HEK293 (cell line): ENCODE data around the gene MPZL1.

Source experiments
- CTCF ChIA-PET: fragments of 350-600 bp; formaldehyde crosslinking; extraction: SDS; loops from one replicate; lab custom pipeline; 2021; ENCODE audit warnings: antibody characterized with exemption; lab: Yijun Ruan, JAX
- POLR2A ChIA-PET: fragments of 300-600 bp; formaldehyde crosslinking; extraction: SDS; loops from one replicate; lab custom pipeline; 2020; ENCODE audit warnings: antibody characterized with exemption, inconsistent platforms; lab: Yijun Ruan, JAX
- H3K27ac ChIP-seq: fragments of 200-500 bp; sonication (Bioruptor generic); 2 replicates; pipeline ENCODE4 v1.5.1; 2014; ENCODE audit warnings: low read depth, low read length, control low read depth, inconsistent platforms; ENCODE audit errors: extremely low read depth
- H3K36me3 ChIP-seq, 2 experiments: fragments of 200-500 bp in 1 of 2; sonication (Bioruptor generic) in 1 of 2; 1 replicate in 1 of 2; 2 replicates in 1 of 2; pipeline ENCODE4 v1.5.1; 2014 to 2017; ENCODE audit warnings: inconsistent platforms in 2 of 2, low read length in 2 of 2; ENCODE audit not compliant: control insufficient read depth in 2 of 2, insufficient read depth in 1 of 2
- H3K4me1 ChIP-seq: fragments of 200-500 bp; sonication (Bioruptor generic); 2 replicates; pipeline ENCODE4 v1.5.1; 2014; ENCODE audit warnings: mild to moderate bottlenecking, low read length, inconsistent platforms; ENCODE audit not compliant: control insufficient read depth, insufficient read depth
- H3K4me3 ChIP-seq: 2 replicates; pipeline ENCODE4 v1.5.1; 2011; ENCODE audit warnings: low read depth, mild to moderate bottlenecking, control low read depth, low read length, moderate library complexity
- H3K9me3 ChIP-seq: fragments of 200-500 bp; sonication (Bioruptor generic); 2 replicates; pipeline ENCODE4 v1.5.1; 2014; ENCODE audit warnings: low read depth, low read length, inconsistent platforms; ENCODE audit not compliant: control insufficient read depth, insufficient read depth
- IKZF3 ChIP-seq: fragments of 450-650 bp; IDR thresholded peaks from 2 replicates; pipeline ENCODE4 v1.5.0; 2018; ENCODE audit warnings: missing biosample characterization, mild to moderate bottlenecking, missing genetic modification characterization, moderate library complexity
- KLF1 ChIP-seq: fragments of 450-650 bp; formaldehyde crosslinking; IDR thresholded peaks from 2 replicates; pipeline ENCODE4 v1.5.1; 2016; ENCODE audit warnings: missing biosample characterization, missing genetic modification characterization
- TCF7L2 ChIP-seq: IDR thresholded peaks from 2 replicates; pipeline ENCODE4 v1.6.1; 2011; ENCODE audit warnings: low read depth, mild to moderate bottlenecking, inconsistent platforms, low read length, moderate library complexity, borderline replicate concordance
- ZBTB48 ChIP-seq: fragments of 450-650 bp; formaldehyde crosslinking; IDR thresholded peaks from 2 replicates; pipeline ENCODE4 v1.5.1; 2016; ENCODE audit warnings: missing biosample characterization, missing genetic modification characterization
- ZNF138 ChIP-seq: fragments of 450-650 bp; formaldehyde crosslinking; IDR thresholded peaks from 2 replicates; pipeline ENCODE4 v1.5.1; 2016; ENCODE audit warnings: missing biosample characterization, missing genetic modification characterization, borderline replicate concordance
- ZNF146 ChIP-seq: fragments of 450-650 bp; formaldehyde crosslinking; IDR thresholded peaks from 2 replicates; pipeline ENCODE4 v1.5.1; 2016; ENCODE audit warnings: missing biosample characterization, missing genetic modification characterization
- ZNF169 ChIP-seq: fragments of 450-650 bp; formaldehyde crosslinking; IDR thresholded peaks from 2 replicates; pipeline ENCODE4 v1.5.1; 2016; ENCODE audit warnings: missing biosample characterization, missing genetic modification characterization
- ZNF2 ChIP-seq: fragments of 450-650 bp; formaldehyde crosslinking; IDR thresholded peaks from 2 replicates; pipeline ENCODE4 v1.5.1; 2016; ENCODE audit warnings: missing biosample characterization, missing genetic modification characterization
- ZNF521 ChIP-seq: fragments of 450-650 bp; formaldehyde crosslinking; IDR thresholded peaks from 2 replicates; pipeline ENCODE4 v1.5.1; 2017; ENCODE audit warnings: missing biosample characterization, mild to moderate bottlenecking, missing genetic modification characterization
- ZNF544 ChIP-seq: fragments of 450-650 bp; formaldehyde crosslinking; IDR thresholded peaks from 2 replicates; pipeline ENCODE4 v1.5.0; 2017; ENCODE audit warnings: missing biosample characterization, missing genetic modification characterization
- ZNF747 ChIP-seq: fragments of 450-650 bp; formaldehyde crosslinking; IDR thresholded peaks from 2 replicates; pipeline ENCODE4 v1.5.1; 2016; ENCODE audit warnings: missing biosample characterization, missing genetic modification characterization
- ZNF830 ChIP-seq: fragments of 450-650 bp; IDR thresholded peaks from 2 replicates; pipeline ENCODE4 v1.5.0; 2018; ENCODE audit warnings: missing biosample characterization, missing genetic modification characterization, low read depth, mild to moderate bottlenecking, moderate library complexity
- ZSCAN16 ChIP-seq: fragments of 450-650 bp; formaldehyde crosslinking; IDR thresholded peaks from 2 replicates; pipeline ENCODE4 v1.5.1; 2016; ENCODE audit warnings: missing biosample characterization, missing genetic modification characterization
- TF ChIP-seq, protein P1 (sequence below): fragments of 450-650 bp; formaldehyde crosslinking; IDR thresholded peaks from 2 replicates; pipeline ENCODE4 v1.5.1; 2016; ENCODE audit warnings: missing biosample characterization, missing genetic modification characterization
- TF ChIP-seq, protein P2 (sequence below): fragments of 450-650 bp; formaldehyde crosslinking; IDR thresholded peaks from 2 replicates; pipeline ENCODE4; 2016; ENCODE audit warnings: missing biosample characterization, missing genetic modification characterization
- TF ChIP-seq, protein P3 (sequence below): fragments of 450-650 bp; formaldehyde crosslinking; IDR thresholded peaks from 2 replicates; pipeline ENCODE4 v1.5.1; 2016; ENCODE audit warnings: missing biosample characterization, missing genetic modification characterization, borderline replicate concordance
- TF ChIP-seq, protein P4 (sequence below): fragments of 450-650 bp; formaldehyde crosslinking; IDR thresholded peaks from 2 replicates; pipeline ENCODE4 v1.5.1; 2017; ENCODE audit warnings: missing biosample characterization, missing genetic modification characterization
- TF ChIP-seq, protein P5 (sequence below): fragments of 450-650 bp; formaldehyde crosslinking; IDR thresholded peaks from 2 replicates; pipeline ENCODE4 v1.5.1; 2016; ENCODE audit warnings: missing biosample characterization, missing genetic modification characterization
- TF ChIP-seq, protein P6 (sequence below): fragments of 450-650 bp; formaldehyde crosslinking; IDR thresholded peaks from 2 replicates; pipeline ENCODE4 v1.5.1; 2016; ENCODE audit warnings: missing biosample characterization, missing genetic modification characterization

Gene MPZL1

DNA sequence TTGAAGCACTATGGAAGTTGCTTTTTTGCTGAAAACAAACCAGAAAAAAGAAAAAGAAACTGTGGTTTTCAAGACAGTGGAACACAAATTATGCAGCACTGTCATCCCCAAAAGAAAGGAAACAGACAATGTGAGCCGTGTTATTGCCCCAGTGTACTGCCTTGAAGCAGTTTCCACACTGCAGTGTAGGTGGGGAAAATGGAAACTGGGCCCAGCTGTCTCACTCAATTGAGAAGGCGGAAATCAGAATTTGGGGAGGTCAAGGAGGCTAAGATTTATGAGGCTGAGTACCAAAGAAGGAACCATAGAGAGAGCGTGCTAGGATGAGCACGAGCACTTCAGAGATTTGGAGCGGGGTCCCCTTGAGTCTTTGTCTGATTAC is 55.5 kb downstream of the MPZL1 start:
- Histone ChIP-seq H3K36me3 (peaks cover 3 to 63% of the 10 kb centered on the region in 2 experiments; a peak in 2 of 3 replicates), H3K4me1 (no peaks in the 10 kb centered on the region), H3K9me3 (no peaks in the 10 kb centered on the region), H3K27ac (no peak overlapping the region), H3K4me3 (no peak overlapping the region)
- ChIA-PET CTCF (no interaction called here), POLR2A (no interaction called here)
- TF ChIP-seq IKZF3 (tag by site-specific recombination) (no peak), ZNF2 (tag by site-specific recombination) (no peak), ZNF521 (tag by site-specific recombination) (no peak), ZNF146 (tag by site-specific recombination) (no peak), ZSCAN16 (tag by site-specific recombination) (no peak), ZNF544 (tag by site-specific recombination) (no peak), ZBTB48 (no peak), TCF7L2 (no peak), ZNF747 (tag by site-specific recombination) (no peak), ZNF169 (tag by site-specific recombination) (no peak), KLF1 (tag by site-specific recombination) (no peak), ZNF830 (no peak), ZNF138 (tag by site-specific recombination) (no peak)
- TF ChIP-seq, protein P1, sequence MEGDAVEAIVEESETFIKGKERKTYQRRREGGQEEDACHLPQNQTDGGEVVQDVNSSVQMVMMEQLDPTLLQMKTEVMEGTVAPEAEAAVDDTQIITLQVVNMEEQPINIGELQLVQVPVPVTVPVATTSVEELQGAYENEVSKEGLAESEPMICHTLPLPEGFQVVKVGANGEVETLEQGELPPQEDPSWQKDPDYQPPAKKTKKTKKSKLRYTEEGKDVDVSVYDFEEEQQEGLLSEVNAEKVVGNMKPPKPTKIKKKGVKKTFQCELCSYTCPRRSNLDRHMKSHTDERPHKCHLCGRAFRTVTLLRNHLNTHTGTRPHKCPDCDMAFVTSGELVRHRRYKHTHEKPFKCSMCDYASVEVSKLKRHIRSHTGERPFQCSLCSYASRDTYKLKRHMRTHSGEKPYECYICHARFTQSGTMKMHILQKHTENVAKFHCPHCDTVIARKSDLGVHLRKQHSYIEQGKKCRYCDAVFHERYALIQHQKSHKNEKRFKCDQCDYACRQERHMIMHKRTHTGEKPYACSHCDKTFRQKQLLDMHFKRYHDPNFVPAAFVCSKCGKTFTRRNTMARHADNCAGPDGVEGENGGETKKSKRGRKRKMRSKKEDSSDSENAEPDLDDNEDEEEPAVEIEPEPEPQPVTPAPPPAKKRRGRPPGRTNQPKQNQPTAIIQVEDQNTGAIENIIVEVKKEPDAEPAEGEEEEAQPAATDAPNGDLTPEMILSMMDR (tag by site-specific recombination), result no peak
- TF ChIP-seq, protein P2, sequence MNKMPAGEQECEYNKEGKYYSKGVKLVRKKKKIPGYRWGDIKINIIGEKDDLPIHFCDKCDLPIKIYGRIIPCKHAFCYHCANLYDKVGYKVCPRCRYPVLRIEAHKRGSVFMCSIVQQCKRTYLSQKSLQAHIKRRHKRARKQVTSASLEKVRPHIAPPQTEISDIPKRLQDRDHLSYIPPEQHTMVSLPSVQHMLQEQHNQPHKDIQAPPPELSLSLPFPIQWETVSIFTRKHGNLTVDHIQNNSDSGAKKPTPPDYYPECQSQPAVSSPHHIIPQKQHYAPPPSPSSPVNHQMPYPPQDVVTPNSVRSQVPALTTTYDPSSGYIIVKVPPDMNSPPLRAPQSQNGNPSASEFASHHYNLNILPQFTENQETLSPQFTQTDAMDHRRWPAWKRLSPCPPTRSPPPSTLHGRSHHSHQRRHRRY (tag by site-specific recombination), result no peak
- TF ChIP-seq, protein P3, sequence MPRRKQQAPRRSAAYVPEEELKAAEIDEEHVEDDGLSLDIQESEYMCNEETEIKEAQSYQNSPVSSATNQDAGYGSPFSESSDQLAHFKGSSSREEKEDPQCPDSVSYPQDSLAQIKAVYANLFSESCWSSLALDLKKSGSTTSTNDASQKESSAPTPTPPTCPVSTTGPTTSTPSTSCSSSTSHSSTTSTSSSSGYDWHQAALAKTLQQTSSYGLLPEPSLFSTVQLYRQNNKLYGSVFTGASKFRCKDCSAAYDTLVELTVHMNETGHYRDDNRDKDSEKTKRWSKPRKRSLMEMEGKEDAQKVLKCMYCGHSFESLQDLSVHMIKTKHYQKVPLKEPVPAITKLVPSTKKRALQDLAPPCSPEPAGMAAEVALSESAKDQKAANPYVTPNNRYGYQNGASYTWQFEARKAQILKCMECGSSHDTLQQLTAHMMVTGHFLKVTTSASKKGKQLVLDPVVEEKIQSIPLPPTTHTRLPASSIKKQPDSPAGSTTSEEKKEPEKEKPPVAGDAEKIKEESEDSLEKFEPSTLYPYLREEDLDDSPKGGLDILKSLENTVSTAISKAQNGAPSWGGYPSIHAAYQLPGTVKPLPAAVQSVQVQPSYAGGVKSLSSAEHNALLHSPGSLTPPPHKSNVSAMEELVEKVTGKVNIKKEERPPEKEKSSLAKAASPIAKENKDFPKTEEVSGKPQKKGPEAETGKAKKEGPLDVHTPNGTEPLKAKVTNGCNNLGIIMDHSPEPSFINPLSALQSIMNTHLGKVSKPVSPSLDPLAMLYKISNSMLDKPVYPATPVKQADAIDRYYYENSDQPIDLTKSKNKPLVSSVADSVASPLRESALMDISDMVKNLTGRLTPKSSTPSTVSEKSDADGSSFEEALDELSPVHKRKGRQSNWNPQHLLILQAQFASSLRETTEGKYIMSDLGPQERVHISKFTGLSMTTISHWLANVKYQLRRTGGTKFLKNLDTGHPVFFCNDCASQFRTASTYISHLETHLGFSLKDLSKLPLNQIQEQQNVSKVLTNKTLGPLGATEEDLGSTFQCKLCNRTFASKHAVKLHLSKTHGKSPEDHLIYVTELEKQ (tag by site-specific recombination), result no peak
- TF ChIP-seq, protein P4, sequence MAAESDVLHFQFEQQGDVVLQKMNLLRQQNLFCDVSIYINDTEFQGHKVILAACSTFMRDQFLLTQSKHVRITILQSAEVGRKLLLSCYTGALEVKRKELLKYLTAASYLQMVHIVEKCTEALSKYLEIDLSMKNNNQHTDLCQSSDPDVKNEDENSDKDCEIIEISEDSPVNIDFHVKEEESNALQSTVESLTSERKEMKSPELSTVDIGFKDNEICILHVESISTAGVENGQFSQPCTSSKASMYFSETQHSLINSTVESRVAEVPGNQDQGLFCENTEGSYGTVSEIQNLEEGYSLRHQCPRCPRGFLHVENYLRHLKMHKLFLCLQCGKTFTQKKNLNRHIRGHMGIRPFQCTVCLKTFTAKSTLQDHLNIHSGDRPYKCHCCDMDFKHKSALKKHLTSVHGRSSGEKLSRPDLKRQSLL (tag by site-specific recombination), result no peak
- TF ChIP-seq, protein P5, sequence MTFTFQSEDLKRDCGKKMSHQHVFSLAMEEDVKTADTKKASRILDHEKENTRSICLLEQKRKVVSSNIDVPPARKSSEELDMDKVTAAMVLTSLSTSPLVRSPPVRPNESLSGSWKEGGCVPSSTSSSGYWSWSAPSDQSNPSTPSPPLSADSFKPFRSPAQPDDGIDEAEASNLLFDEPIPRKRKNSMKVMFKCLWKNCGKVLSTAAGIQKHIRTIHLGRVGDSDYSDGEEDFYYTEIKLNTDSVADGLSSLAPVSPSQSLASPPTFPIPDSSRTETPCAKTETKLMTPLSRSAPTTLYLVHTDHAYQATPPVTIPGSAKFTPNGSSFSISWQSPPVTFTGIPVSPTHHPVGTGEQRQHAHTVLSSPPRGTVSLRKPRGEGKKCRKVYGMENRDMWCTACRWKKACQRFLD (tag by site-specific recombination), result no peak
- TF ChIP-seq, protein P6, sequence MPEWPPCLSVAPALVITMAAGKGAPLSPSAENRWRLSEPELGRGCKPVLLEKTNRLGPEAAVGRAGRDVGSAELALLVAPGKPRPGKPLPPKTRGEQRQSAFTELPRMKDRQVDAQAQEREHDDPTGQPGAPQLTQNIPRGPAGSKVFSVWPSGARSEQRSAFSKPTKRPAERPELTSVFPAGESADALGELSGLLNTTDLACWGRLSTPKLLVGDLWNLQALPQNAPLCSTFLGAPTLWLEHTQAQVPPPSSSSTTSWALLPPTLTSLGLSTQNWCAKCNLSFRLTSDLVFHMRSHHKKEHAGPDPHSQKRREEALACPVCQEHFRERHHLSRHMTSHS, result no peak
